HG02970 (cell line): ENCODE data around the gene ERCC1.
A peak's percentile ranks its signal among the peaks of the same experiment; 100 is the strongest.

ENCODE experiments used
- ATAC-seq: cut with Tn5 transposase; IDR thresholded peaks from one replicate; pipeline ENCODE4 v1.9.1; 2021; ENCODE audit warnings: mild to moderate bottlenecking, moderate library complexity, moderate number of reproducible peaks; ENCODE audit not compliant: unreplicated experiment, low FRiP score

Gene ERCC1

DNA sequence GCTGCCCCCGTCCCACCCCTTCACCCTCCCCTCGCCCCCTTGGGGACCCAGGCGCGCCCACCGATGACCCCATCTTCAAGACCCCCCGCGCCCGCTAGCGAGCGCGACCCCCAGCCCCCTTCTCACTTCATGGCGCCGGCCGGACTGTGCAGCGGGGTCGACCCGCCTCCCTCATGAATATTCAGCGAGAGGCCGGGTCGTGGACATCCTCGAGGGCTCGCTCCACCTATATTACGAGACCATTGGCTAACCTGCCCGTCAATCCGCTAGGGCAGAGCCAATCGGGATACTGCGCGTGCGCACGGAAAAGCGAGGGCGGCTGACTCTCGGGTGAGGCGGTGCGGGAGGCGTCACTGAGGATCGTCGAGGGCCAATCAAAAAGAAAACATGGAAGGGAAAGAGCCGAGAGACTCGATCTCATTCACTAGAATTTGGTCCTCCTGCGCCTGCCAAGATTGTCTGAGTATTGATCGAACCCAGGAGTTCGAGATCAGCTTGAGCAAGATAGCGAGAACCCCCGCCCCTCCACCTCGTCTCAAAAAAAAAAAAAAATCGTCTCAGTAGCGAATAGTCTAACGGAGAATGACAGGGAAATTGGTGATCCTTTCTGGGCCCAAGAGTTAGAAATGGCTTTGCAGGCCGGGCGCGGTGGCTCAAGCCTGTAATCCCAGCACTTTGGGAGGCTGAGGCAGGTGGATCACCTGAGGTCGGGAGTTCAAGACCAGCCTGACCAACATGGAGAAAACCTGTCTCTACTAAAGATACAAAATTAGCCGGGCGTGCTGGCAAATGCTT, 53.1 kb downstream of the ERCC1 start, which contains the start of gene ERCC2:
Gene ERCC2, minus strand, starts transcription at position 164 of the 795 bp plus-strand sequence. Its CDS starts 33 bp downstream, at position 131.
- ATAC-seq = peak; percentile 87

DNA sequence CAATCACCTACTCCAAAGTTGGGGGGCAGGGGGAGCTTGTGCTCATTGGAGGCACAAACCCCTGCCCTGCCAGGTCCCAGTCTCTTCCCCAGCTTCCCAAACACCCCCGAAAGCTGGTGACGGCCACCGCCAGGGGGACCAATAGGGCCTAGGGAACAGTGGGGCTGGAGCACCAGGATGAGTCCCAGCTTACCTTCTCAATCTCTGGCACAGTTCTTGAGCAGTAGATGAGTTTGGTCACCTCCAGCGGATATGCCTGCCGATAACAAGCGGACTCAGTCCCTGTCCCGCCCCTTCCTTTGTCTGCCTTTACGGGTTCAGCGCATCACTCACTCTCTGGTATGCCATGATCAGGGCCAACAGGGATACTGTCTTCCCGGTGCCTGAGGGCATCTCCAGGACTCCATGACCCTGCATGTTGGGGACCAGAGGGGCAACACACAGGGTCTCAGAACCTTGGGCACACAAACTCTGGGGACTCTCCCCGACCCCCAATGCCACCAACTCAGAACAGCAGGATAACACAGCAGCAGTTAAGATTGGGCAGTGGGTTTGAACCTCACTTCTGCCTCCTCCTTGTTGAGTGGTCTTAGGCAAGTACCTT, 54.9 kb downstream of the ERCC1 start:
- ATAC-seq = no peak

DNA sequence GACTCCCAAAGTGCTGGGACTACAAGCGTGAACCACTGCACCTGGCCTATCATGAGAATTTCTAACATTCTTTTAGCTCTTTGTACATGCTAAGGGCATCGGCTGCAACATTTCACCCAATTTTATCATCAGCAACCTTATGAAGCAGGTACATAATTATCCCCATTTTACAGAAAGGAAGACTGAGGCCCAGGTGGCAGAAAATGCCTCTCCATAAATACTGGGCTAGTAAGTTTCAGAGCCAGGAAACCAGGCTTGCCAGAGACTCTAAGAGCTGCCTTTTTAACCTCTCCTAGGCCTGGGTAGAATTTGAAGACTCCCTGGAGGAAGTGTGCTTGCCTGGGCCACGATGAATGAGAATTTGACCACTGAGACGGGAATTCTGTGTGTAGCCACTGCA, 55.6 kb downstream of the ERCC1 start:
- no peak for ATAC-seq

DNA sequence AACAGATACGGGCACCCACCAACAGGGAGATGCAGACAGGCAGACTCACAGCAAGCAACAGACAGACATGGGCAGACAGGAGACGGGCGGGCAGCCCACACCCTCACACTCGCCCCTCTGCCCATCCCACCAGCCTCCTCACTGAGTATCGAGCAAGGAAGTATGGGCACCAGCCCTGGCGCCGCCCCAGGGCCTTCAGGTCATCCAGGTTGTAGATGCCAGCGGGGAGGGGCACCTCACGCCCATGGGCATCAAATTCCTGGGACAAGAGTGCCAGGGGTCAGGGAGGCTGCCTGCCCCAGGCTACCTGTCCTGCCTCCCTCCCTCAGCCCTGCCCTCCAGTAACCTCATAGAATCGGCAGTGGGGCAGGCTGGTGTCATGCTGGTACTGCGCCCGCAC, 59.0 kb downstream of the ERCC1 start:
- ATAC-seq = no peak

- ATAC-seq = no peak
These were observed 59.8 kb downstream of the ERCC1 start for GRCh38 chr19:45363861-45364459.

DNA sequence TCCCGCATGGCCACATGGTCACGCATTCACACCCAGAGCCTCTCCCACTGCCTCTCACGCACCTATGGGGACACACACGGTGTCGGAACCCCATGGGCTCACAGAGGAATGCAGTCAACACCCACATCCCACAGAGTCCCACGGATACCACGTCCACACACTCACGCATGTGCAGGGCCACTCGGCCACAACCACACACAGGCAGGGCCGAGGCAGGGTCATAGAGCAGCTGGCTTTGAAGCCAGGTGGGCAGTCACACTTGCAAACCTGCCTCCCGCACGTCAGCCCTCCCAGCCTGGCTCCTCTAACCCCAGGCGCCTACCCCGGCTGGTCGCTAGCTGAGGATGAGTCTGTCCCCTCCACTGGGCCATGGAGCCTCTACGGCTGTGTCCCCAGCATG, 61.4 kb downstream of the ERCC1 start:
- no peak for ATAC-seq

DNA sequence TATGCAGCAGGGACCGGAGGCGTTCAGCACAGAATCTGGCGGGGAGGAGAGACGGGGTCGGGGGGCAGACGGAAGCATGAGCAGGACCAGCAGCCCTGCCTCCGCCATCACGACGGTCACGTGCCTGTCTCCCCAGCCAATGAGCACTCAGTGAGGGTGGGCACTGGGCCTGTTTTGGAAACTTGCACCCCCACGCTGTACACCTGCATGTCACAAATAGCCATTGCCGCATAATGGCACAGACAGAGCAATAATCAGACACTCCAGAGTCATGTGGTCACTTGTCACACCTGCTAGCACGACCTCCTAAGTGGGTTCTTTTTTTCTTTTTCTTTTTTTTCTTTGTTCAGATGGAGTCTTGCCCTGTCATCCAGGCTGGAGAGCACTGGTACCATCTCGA, 62.1 kb downstream of the ERCC1 start:
- ATAC-seq = no peak

- ATAC-seq = no peak
These were observed 65.4 kb downstream of the ERCC1 start for GRCh38 chr19:45358213-45358792.

- ATAC-seq = no peak
These were observed 66.3 kb downstream of the ERCC1 start for GRCh38 chr19:45357445-45357783.
